HCT116 (cell line): ENCODE measurements around the gene CAST. TPM values are rescaled to one million over a fixed set of nuclear protein-coding genes. Genes with fewer than 3 reads are reported as not detected.
A peak's percentile ranks its signal among the peaks of the same experiment; 100 is the strongest.

ENCODE experiments used
- ATAC-seq: fragments of 200-7000 bp; cut with Tn5 transposase; 2 replicates; pipeline ENCODE4 v1.9.1; 2020; ENCODE audit warnings: mild to moderate bottlenecking, moderate library complexity
- BruUV-seq: library from RNA; stranded (reverse); fragments of 400-500 nt; replicated peaks from 2 replicates; lab custom pipeline; 2021; lab: Mats Ljungman, UMichigan
- CTCF ChIA-PET: fragments of 300-600 bp; sonication (Branson Sonifier 250); formaldehyde crosslinking; loops from one replicate; lab custom pipeline; 2021; ENCODE audit warnings: antibody characterized with exemption; lab: Charles Lee
- POLR2A ChIA-PET: fragments of 300-600, 350-600 bp; sonication (Branson Sonifier 250); formaldehyde crosslinking; loops from one replicate; lab custom pipeline; 2021; ENCODE audit warnings: antibody characterized with exemption; lab: Charles Lee
- RAD21 ChIA-PET, 2 experiments: fragments of 300-600 bp; sonication (Branson Sonifier 250); formaldehyde crosslinking; loops; one replicate each; lab custom pipeline; 2023; ENCODE audit warnings: low total read pairs in 2 of 2; ENCODE audit not compliant: uncharacterized antibody in 2 of 2, unreplicated experiment in 2 of 2, low non-redundant PET in 1 of 2; lab: Charles Lee
- DNase-seq: peaks from one replicate; pipeline ENCODE4 v3.0.0-alpha.2; 2010; ENCODE audit warnings: low read depth, low spot score
- H2AFZ ChIP-seq: fragments of 200-600 bp; shearing (Covaris generic), sonication (generic); 2 replicates; pipeline ENCODE4 v1.6.1; 2017; ENCODE audit warnings: low read depth, mixed run types, mixed read lengths, antibody characterized with exemption, low read length; ENCODE audit not compliant: poor library complexity, severe bottlenecking
- H3K27ac ChIP-seq: 2 replicates; pipeline ENCODE4 v1.5.1; 2012; ENCODE audit warnings: low read depth, low read length
- H3K27me3 ChIP-seq: fragments of 200-600 bp; sonication (generic); 2 replicates; pipeline ENCODE4 v1.6.1; 2016; ENCODE audit warnings: mixed run types, low read length, mixed read lengths; ENCODE audit not compliant: insufficient read depth
- H3K36me3 ChIP-seq, 2 experiments: fragments of 200-500 bp in 1 of 2; fragments of 200-600 bp in 1 of 2; sonication (Bioruptor generic) in 1 of 2; sonication (generic) in 1 of 2; 2 replicates each; pipeline versions ENCODE4 v1.5.1 to v1.6.1; 2014 to 2016; ENCODE audit warnings: low read length in 2 of 2, inconsistent platforms in 1 of 2, mixed read lengths in 1 of 2, mixed run types in 1 of 2; ENCODE audit not compliant: insufficient read depth in 2 of 2, control insufficient read depth in 1 of 2
- H3K4me1 ChIP-seq, 2 experiments: fragments of 200-600 bp in 1 of 2; sonication (generic) in 1 of 2; 2 replicates each; pipeline versions ENCODE4 v1.5.1 to v1.6.1; 2012 to 2017; ENCODE audit warnings: low read length in 2 of 2, inconsistent platforms in 1 of 2, mild to moderate bottlenecking in 1 of 2, mixed read lengths in 1 of 2, mixed run types in 1 of 2, moderate library complexity in 1 of 2; ENCODE audit not compliant: insufficient read depth in 2 of 2, control insufficient read depth in 1 of 2
- H3K4me2 ChIP-seq: fragments of 200-600 bp; sonication (generic); 2 replicates; pipeline ENCODE4 v1.6.1; 2017; ENCODE audit warnings: mixed run types, low read length, mixed read lengths
- H3K4me3 ChIP-seq, 2 experiments: fragments of 200-600 bp in 1 of 2; sonication (generic) in 1 of 2; replicated peaks in 1 of 2; 2 replicates each; pipeline ENCODE4 v1.5.1; 2011 to 2016; ENCODE audit warnings: low read length in 2 of 2, control low read depth in 1 of 2, low read depth in 1 of 2, mild to moderate bottlenecking in 1 of 2, mixed read lengths in 1 of 2, mixed run types in 1 of 2
- H3K79me2 ChIP-seq: fragments of 200-600 bp; sonication (generic); 2 replicates; pipeline ENCODE4 v1.6.1; 2017; ENCODE audit warnings: mild to moderate bottlenecking, mixed run types, low read length, moderate library complexity, mixed read lengths; ENCODE audit not compliant: insufficient read depth
- H3K9ac ChIP-seq: fragments of 200-600 bp; sonication (generic); 2 replicates; pipeline ENCODE4 v1.6.1; 2016; ENCODE audit warnings: low read length, mixed read lengths
- H3K9me2 ChIP-seq: fragments of 200-600 bp; sonication (generic), shearing (Covaris generic); 2 replicates; pipeline ENCODE4 v1.6.1; 2017; ENCODE audit warnings: mixed run types, mild to moderate bottlenecking, moderate library complexity; ENCODE audit not compliant: insufficient read depth
- H3K9me3 ChIP-seq, 2 experiments: fragments of 200-500 bp in 1 of 2; fragments of 200-600 bp in 1 of 2; sonication (Bioruptor generic) in 1 of 2; sonication (generic) in 1 of 2; 2 replicates each; pipeline ENCODE4 v1.6.1; 2014 to 2017; ENCODE audit warnings: low read length in 2 of 2, mixed read lengths in 2 of 2, inconsistent platforms in 1 of 2, low read depth in 1 of 2, mild to moderate bottlenecking in 1 of 2, mixed run types in 1 of 2, moderate library complexity in 1 of 2; ENCODE audit not compliant: control insufficient read depth in 1 of 2, insufficient read depth in 1 of 2
- H4K20me1 ChIP-seq: fragments of 200-600 bp; sonication (generic), shearing (Covaris generic); 2 replicates; pipeline ENCODE4 v1.6.1; 2017; ENCODE audit warnings: mixed run types, mild to moderate bottlenecking, moderate library complexity; ENCODE audit not compliant: insufficient read depth
- CBX3 ChIP-seq: IDR thresholded peaks from 2 replicates; pipeline ENCODE4 v1.6.1; 2012; ENCODE audit warnings: low read depth
- CEBPB ChIP-seq: IDR thresholded peaks from 2 replicates; pipeline ENCODE4 v1.6.1; 2012; ENCODE audit warnings: low read depth
- EGR1 ChIP-seq: IDR thresholded peaks from 2 replicates; pipeline ENCODE4 v1.6.1; 2012; ENCODE audit warnings: low read depth
- EZH2 ChIP-seq: fragments of 200-600 bp; sonication (generic); IDR thresholded peaks from 2 replicates; pipeline ENCODE4 v1.6.1; 2017; ENCODE audit warnings: antibody characterized with exemption, mixed run types
- EZH2phosphoT487 ChIP-seq: fragments of 200-600 bp; IDR thresholded peaks from 2 replicates; pipeline ENCODE4 v1.6.1; 2018; ENCODE audit warnings: antibody characterized with exemption, borderline replicate concordance
- FOSL1 ChIP-seq: IDR thresholded peaks from 2 replicates; pipeline ENCODE4 v1.6.1; 2012; ENCODE audit warnings: low read depth
- POLR2A ChIP-seq: IDR thresholded peaks from 2 replicates; pipeline ENCODE4 v1.7.0; 2011; ENCODE audit warnings: borderline replicate concordance; ENCODE audit not compliant: insufficient read depth, insufficient read length; ENCODE audit errors: extremely low read depth
- POLR2AphosphoS5 ChIP-seq: IDR thresholded peaks from 2 replicates; pipeline ENCODE4 v1.6.1; 2011; ENCODE audit warnings: mild to moderate bottlenecking, low read depth, low read length, moderate library complexity
- RAD21 ChIP-seq: IDR thresholded peaks from 2 replicates; pipeline ENCODE4 v1.6.1; 2012; ENCODE audit warnings: low read depth, mild to moderate bottlenecking
- SP1 ChIP-seq: IDR thresholded peaks from 2 replicates; pipeline ENCODE4 v1.6.1; 2012; ENCODE audit warnings: low read depth
- SRF ChIP-seq: IDR thresholded peaks from 2 replicates; pipeline ENCODE4 v1.6.1; 2012; ENCODE audit warnings: low read depth
- TCF7L2 ChIP-seq: IDR thresholded peaks from 2 replicates; pipeline ENCODE4 v1.7.0; 2011; ENCODE audit warnings: borderline replicate concordance, inconsistent platforms; ENCODE audit not compliant: insufficient read depth, insufficient read length; ENCODE audit errors: extremely low read depth
- YY1 ChIP-seq: IDR thresholded peaks from 2 replicates; pipeline ENCODE4 v1.6.1; 2011; ENCODE audit warnings: low read length, low read depth, moderate library complexity, mild to moderate bottlenecking; ENCODE audit not compliant: insufficient replicate concordance; ENCODE audit errors: extremely low read depth
- ZFX ChIP-seq: fragments of 450-650 bp; IDR thresholded peaks from 2 replicates; pipeline ENCODE4 v1.6.1; 2017
- ZNF274 ChIP-seq: fragments of 200-500 bp; sonication (Bioruptor generic); IDR thresholded peaks from 2 replicates; pipeline ENCODE4 v1.6.1; 2014; ENCODE audit warnings: mild to moderate bottlenecking, low read depth, low read length, inconsistent platforms
- intact Hi-C: fragments of 100-400 bp; cut with micrococcal nuclease; formaldehyde crosslinking; loops from 2 replicates; pipeline ENCODE4 v1.10.0; 2022
- total RNA-seq: library from RNA; stranded (reverse); gene quantifications from one replicate; pipeline ENCODE4 v1.2.1, GENCODE V29; 2021; ENCODE audit not compliant: unreplicated experiment
- TF ChIP-seq, protein P1 (sequence below): IDR thresholded peaks from 2 replicates; pipeline ENCODE4 v1.6.1; 2012
- TF ChIP-seq, protein P2 (sequence below), 3 experiments: fragments of 200-600 bp in 1 of 3; sonication (generic) in 1 of 3; IDR thresholded peaks in 2 of 3; conservative IDR thresholded peaks in 1 of 3; 2 replicates each; pipeline ENCODE4 v1.5.1; 2012 to 2017; ENCODE audit warnings: low read depth in 2 of 3, low read length in 2 of 3, antibody characterized with exemption in 1 of 3, borderline replicate concordance in 1 of 3, control low read depth in 1 of 3, mild to moderate bottlenecking in 1 of 3, mixed read lengths in 1 of 3, mixed run types in 1 of 3, moderate library complexity in 1 of 3; ENCODE audit not compliant: insufficient read depth in 1 of 3
- TF ChIP-seq, protein P3 (sequence below): IDR thresholded peaks from 2 replicates; pipeline ENCODE4 v1.6.1; 2012; ENCODE audit warnings: low read depth
- TF ChIP-seq, protein P4 (sequence below): IDR thresholded peaks from 2 replicates; pipeline ENCODE4 v1.6.1; 2011; ENCODE audit warnings: mild to moderate bottlenecking, low read length, moderate library complexity; ENCODE audit not compliant: insufficient replicate concordance; ENCODE audit errors: extremely low read depth

Gene CAST
- total RNA-seq, 1 experiment from 2014 or later, result 142 TPM

DNA sequence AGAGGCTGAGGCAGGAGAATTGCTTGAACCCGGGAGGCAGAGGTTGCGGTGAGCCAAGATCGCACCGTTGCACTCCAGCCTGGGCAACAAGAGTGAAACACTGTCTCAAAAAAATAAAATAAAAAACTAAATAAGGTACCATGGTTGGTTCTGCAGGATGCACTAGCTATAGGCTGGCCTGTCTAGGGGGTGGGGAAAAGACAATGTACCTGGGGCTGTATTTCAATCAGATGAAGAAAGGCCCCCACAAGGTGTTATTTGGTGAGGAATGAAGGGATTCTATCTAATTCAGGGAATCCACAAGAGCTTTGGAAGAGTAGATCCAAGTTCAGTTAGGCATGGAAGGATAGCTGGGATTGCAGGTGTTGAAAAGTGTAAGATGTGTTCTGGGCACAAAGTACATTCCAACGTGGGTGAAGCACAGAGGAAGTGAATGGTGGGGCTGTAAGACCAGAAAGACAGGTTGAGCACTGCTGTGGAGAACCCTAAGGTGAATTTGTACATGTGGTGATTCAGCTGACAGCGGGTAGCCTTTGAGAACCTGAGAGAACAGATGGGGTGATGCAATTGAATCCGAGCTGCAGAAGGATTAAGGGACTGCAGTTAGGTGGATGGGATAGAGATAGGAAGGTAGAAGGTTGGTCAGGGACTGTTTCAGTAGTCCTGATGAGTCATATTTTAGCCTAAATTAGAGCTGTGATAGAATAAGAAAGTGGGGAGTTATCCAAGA is 71.8 kb downstream of the CAST start:
- Histone ChIP-seq H3K27ac (no peak overlapping the region), H3K27me3 (no peaks in the 10 kb centered on the region), H3K9me3 (no peaks in the 10 kb centered on the region), H2AFZ (no peak overlapping the region), H3K36me3 (peaks cover 3 to 10% of the 10 kb centered on the region in 2 experiments; a peak in 2 of 4 replicates), H3K9me2 (no peaks in the 10 kb centered on the region), H3K9ac (no peak overlapping the region), H3K79me2 (peaks cover 3% of the 10 kb centered on the region; the same call in 1 of the 2 replicates), H3K4me3 (no peak overlapping the region), H3K4me1 (peaks cover 12 to 21% of the 10 kb centered on the region in 2 experiments; a peak in 3 of 4 replicates), H3K4me2 (peak overlapping the region; percentile 56), H4K20me1 (no peaks in the 10 kb centered on the region)
- POLR2A ChIA-PET, result no interaction called here
- DNase-seq, result peak; percentile 54
- ATAC-seq, result peak; percentile 78
- intact Hi-C loops, result no loop called here
- BruUV-seq, result no TSS peak
- CTCF ChIA-PET, result interaction anchor here (0.8 to 1.2 kb wide), 3 partner anchors 18 to 389 kb away, joined by 3 to 6 read pairs (median 3); no protein-coding TSS in a partner anchor
- RAD21 ChIA-PET, result interaction anchor here in 1 of 2 experiments (0.9 kb wide), 1 partner anchor 120 kb away, joined by 4 read pairs; no protein-coding TSS in a partner anchor
- TF ChIP-seq, protein P1, sequence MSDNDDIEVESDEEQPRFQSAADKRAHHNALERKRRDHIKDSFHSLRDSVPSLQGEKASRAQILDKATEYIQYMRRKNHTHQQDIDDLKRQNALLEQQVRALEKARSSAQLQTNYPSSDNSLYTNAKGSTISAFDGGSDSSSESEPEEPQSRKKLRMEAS, result peak; percentile 88
- TF ChIP-seq EGR1 (no peak; the same call in 1 of the 2 replicates), SRF (no peak), EZH2 (no peak), POLR2AphosphoS5 (no peak; the same call in 1 of the 2 replicates), CEBPB (peak; percentile 96), CBX3 (peak; percentile 78), RAD21 (no peak), TCF7L2 (no peak), EZH2phosphoT487 (no peak), FOSL1 (peak; percentile 68), ZFX (no peak), YY1 (no peak), POLR2A (no peak), SP1 (peak; percentile 89), ZNF274 (no peak)
- TF ChIP-seq, protein P2, sequence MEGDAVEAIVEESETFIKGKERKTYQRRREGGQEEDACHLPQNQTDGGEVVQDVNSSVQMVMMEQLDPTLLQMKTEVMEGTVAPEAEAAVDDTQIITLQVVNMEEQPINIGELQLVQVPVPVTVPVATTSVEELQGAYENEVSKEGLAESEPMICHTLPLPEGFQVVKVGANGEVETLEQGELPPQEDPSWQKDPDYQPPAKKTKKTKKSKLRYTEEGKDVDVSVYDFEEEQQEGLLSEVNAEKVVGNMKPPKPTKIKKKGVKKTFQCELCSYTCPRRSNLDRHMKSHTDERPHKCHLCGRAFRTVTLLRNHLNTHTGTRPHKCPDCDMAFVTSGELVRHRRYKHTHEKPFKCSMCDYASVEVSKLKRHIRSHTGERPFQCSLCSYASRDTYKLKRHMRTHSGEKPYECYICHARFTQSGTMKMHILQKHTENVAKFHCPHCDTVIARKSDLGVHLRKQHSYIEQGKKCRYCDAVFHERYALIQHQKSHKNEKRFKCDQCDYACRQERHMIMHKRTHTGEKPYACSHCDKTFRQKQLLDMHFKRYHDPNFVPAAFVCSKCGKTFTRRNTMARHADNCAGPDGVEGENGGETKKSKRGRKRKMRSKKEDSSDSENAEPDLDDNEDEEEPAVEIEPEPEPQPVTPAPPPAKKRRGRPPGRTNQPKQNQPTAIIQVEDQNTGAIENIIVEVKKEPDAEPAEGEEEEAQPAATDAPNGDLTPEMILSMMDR (IDR thresholded peaks at IDR 0.05 in 2 of 3, conservative IDR thresholded peaks at IDR 0.05 in 1 of 3; ENCODE audit: borderline replicate concordance in 1 of 3, insufficient read depth in 1 of 3, low read depth in 2 of 3, low read length in 2 of 3), result no peak
- TF ChIP-seq, protein P3, sequence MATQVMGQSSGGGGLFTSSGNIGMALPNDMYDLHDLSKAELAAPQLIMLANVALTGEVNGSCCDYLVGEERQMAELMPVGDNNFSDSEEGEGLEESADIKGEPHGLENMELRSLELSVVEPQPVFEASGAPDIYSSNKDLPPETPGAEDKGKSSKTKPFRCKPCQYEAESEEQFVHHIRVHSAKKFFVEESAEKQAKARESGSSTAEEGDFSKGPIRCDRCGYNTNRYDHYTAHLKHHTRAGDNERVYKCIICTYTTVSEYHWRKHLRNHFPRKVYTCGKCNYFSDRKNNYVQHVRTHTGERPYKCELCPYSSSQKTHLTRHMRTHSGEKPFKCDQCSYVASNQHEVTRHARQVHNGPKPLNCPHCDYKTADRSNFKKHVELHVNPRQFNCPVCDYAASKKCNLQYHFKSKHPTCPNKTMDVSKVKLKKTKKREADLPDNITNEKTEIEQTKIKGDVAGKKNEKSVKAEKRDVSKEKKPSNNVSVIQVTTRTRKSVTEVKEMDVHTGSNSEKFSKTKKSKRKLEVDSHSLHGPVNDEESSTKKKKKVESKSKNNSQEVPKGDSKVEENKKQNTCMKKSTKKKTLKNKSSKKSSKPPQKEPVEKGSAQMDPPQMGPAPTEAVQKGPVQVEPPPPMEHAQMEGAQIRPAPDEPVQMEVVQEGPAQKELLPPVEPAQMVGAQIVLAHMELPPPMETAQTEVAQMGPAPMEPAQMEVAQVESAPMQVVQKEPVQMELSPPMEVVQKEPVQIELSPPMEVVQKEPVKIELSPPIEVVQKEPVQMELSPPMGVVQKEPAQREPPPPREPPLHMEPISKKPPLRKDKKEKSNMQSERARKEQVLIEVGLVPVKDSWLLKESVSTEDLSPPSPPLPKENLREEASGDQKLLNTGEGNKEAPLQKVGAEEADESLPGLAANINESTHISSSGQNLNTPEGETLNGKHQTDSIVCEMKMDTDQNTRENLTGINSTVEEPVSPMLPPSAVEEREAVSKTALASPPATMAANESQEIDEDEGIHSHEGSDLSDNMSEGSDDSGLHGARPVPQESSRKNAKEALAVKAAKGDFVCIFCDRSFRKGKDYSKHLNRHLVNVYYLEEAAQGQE, result no peak
- TF ChIP-seq, protein P4, sequence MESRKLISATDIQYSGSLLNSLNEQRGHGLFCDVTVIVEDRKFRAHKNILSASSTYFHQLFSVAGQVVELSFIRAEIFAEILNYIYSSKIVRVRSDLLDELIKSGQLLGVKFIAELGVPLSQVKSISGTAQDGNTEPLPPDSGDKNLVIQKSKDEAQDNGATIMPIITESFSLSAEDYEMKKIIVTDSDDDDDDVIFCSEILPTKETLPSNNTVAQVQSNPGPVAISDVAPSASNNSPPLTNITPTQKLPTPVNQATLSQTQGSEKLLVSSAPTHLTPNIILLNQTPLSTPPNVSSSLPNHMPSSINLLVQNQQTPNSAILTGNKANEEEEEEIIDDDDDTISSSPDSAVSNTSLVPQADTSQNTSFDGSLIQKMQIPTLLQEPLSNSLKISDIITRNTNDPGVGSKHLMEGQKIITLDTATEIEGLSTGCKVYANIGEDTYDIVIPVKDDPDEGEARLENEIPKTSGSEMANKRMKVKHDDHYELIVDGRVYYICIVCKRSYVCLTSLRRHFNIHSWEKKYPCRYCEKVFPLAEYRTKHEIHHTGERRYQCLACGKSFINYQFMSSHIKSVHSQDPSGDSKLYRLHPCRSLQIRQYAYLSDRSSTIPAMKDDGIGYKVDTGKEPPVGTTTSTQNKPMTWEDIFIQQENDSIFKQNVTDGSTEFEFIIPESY, result no peak
